GM21526 (cell line): ENCODE results near the gene SLC25A1.
"Not testable (repeated sequence)": the region's sequence is repeated elsewhere in the genome, so short reads cannot be mapped to it uniquely, and the experiment has no call there.

Experiments used
- ATAC-seq: cut with Tn5 transposase; IDR thresholded peaks from one replicate; pipeline ENCODE4 v1.9.1; 2021; ENCODE audit warnings: moderate library complexity; ENCODE audit not compliant: unreplicated experiment, low FRiP score

Gene SLC25A1

DNA sequence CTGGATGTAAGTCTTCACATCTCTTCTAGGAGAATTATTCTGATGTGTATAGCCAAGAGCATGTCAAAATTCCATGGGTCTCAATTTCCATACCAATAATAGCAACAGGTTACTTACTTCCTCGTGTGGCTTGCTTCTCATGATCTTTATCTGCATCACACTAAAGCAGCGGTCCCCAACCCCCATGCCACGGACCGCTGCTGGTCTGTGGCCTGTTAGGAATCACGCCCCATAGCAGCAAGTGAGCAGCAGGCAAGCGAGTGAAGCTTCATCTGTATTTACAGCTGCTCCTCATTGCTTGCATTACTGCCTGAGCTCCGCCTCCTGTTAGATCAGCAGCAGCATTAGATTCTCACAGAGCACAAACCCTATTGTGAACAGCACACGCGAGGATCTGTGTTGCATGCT is 28.9 kb upstream of the SLC25A1 start:
- ATAC-seq = no peak

DNA sequence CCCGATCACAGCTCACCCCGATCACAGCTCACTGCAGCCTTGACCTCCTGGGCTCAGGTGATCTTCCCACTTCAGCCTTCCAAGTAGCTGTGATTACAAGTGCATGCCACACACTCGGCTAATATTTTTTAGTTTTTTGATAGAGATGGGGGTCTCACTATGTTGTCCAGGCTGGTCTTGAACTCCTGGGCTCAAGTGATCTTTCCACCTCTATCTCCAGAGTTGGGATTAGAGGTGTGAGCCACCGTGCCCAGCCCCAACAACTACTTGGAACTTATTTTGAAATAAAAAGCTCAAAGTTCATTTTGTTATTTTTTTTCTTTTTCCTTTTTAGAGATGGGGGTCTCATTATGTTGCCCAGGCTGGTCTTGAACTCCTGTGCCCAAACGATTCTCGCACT is 27.8 kb upstream of the SLC25A1 start:
- no peak for ATAC-seq

DNA sequence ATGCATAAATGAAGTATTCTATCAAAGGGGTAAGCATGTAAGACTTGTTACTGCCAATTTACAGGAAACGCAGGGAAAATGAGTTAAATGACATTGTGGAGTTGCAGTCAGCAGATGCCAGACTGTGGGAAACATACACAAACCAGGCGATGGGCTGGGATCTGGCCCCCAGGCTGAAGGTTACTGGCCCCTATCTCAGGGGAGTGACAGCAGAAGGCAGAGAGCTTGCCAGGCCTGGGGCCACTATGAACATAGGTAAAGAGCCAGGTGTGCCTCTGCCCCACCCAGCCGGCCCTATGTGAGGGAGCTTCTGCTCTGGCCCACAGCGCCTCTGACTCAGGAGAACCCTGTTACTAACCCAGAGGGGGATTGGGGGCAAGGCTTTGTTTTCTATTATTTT is 26.1 kb upstream of the SLC25A1 start:
- no peak for ATAC-seq

DNA sequence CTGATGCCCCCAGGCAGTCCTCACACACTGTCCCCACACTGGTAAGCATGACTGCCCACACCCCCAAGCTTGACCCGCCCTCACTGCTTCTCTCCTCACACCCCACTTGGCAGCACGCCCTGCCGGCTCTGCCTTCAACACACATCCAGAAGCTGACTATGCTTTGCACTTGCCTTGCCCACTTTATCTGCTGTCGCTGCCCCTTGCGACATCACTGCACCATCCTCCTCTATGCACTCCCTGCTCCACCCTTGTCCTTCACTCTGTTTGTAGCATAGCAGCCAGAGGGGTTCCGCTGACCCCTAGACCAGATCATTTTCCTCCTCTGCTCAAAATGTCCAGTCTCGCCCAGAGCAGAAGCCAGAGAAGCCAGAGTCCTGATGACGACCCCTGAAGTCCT is 25.3 kb upstream of the SLC25A1 start:
- no peak for ATAC-seq

DNA sequence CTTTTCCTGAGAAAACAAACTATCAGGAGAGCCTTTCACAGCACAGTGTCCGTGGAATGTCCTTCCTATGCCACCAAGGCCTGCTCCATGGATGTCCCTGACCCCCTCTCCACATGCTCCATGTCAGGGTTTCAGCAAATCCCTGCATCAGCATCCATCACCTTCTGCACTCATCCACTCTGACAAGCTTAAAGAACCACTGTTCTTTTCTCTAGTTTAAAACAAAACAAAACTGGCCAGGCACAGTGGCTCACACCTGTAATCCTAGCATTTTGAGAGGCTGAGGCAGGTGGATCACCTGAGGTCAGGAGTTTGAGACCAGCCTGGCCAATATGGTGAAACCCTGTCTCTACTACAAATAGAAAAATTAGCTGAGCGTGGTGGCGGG is 24.3 kb upstream of the SLC25A1 start:
- ATAC-seq = not testable (repeated sequence)

DNA sequence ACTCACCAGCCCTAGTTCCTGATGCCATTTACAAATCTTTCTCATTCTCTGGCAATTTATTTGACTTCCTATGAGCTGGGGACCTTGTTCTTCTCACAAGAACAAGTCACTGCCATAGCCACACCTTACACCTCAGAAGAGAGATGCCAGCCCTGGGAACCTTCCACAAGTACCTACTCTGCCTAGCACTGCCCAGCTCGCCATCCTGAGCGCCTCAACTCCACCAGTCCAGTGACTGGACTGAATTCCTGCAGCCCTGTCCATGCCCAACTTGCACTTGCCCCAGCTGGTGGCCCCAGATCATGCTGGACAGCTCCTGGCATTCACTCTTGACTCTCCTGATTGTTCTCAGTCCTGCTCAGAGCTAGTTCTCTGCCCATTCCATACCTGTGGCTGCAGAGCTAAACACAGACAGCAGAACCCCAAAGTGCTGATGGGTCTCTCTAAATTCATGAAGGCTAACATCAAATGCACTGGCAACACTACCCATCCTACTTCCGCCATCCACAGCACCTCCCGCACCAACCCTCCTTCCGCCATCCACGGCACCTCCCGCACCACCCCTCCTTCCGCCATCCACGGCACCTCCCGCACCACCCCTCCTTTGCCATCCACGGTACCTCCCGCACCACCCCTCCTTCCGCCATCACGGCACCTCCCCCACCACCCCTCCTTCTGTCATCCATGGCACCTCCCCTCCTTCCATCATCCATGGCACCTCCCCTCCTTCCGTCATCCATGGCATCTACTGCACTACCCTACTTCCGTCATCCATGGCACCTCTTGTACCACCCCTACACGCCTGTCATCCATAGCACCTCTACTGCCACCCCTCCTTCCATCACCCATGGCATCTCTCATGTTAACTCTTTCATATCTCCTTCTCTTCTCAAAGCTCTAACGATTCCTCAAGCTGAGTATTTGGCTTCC is 23.6 kb upstream of the SLC25A1 start:
- no peak for ATAC-seq

DNA sequence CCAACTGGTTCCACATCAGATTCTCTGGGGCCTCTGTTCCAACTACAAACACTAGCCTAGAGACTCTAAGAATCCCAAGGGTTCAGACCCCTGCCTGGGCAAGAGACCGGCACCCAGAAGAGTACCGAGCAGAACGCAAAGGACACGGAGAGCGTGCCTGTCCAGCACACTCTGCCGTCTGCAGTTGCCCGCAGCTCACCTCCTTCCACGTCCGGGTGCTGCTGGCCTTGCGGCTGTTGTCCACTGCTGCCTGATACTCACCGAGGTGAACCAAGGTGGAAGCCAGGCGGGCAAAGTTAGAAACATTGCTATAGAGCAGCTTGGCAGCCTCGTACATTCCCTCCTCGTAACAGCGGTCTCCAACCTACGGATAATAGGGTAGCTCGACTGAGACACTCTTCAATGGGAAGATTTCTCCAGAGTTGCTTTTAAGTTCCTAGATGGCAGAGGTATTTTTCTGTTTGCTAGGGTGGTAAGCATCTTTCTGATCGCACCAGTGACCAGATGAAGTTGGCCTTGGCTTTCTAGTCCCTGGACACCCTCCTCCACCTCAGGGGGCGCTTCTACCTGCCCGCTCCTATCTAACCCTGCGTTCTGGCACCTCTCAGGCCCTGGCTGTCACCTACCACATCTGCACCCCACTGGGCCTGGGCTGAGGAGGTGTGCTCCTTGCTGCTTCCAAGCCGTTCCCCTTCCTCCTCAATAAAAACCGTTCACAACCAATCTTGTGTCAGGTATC is 22.8 kb upstream of the SLC25A1 start:
- no peak for ATAC-seq

DNA sequence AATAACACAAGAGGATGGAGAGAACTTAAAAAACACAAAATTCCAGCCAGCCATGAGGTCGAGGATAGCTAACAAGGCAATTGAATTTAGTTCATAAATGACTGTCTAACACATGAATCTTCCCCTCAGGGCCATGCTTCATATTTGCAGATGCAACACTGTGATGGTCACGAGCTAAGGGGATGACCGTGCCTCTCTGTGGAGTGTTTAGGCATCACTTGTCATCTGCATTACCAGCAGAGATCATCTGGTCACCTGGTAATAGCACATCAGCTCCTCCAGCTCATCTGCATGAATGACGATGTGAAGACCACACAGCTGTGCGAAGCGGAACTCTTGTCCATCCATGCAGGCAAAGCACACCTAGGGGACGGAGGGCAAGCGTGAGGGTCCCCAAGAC is 20.9 kb upstream of the SLC25A1 start:
- no peak for ATAC-seq

DNA sequence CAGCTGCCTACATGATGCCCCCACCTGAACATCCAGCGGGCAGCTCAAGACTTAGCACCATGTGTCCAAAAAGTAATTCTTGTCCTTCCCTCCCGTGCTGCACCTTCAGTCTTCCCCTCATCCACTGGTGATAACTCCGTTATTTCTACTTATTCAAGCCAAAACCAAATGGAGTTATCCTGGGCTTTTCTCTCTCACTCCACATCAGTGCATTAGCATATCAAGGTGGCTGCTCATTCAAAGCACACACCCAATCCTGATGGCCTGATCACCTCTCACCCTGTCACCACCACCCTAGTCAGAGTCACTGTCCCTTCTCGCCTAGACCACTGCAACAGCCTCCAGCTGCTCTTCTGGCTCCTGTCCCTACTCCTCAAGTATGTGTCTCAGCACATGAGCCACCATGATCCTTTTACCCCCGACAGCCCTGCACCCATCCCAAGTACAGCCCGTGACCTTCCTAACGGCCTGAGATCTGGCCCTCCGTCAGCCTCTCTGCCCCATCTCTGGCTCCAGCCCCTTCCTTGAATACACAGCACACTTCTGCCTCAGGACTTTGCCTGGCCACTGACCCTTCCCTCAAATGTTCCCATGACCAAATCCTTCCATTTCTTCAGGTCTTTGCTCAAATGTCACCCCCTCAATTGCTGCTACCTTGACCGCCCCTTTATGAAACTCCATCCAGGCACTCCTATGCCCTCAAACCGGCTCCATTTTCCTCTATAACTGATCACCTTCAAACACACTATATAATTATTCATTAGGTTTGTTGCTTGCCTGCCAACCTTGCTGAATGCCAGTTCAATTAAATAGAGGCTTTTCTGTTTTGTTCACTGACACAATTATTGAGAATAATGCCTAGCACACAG is 19.7 kb upstream of the SLC25A1 start:
- ATAC-seq = no peak

DNA sequence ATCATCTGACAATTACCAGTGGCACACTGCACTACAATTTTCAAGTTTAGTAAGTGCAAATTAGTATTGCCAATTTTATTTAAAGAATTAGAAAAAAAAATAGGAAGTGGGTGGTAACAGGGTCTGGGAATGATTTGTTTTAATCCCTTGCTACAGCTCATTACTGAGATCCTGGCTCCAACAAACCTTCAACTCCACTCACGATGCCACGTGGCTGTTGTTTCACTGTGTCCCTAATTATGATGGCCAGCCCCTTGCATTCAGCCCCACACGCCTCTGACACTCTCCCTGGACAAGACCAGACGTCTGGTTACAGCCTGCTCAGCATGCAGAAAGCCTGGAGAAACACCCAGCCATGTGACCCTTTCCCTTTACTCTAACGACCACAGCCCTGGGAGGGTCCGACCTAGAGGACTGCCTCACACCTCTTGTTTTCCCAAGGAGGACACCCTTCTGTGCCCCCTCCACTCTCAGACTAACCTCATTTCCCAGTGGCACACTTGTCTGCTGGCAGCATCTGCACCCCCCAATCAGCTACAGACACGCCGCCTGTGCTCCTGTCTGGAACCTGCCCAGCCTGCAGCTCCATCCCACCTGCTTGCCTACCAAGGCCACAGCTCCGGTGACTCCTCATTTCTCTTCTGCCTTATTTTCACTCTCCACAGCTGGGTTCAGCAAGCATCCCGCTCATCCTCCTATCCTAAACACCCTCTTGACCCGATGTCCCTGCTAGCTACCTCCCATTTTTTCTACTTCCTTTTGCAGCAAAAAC is 18.5 kb upstream of the SLC25A1 start:
- no peak for ATAC-seq

DNA sequence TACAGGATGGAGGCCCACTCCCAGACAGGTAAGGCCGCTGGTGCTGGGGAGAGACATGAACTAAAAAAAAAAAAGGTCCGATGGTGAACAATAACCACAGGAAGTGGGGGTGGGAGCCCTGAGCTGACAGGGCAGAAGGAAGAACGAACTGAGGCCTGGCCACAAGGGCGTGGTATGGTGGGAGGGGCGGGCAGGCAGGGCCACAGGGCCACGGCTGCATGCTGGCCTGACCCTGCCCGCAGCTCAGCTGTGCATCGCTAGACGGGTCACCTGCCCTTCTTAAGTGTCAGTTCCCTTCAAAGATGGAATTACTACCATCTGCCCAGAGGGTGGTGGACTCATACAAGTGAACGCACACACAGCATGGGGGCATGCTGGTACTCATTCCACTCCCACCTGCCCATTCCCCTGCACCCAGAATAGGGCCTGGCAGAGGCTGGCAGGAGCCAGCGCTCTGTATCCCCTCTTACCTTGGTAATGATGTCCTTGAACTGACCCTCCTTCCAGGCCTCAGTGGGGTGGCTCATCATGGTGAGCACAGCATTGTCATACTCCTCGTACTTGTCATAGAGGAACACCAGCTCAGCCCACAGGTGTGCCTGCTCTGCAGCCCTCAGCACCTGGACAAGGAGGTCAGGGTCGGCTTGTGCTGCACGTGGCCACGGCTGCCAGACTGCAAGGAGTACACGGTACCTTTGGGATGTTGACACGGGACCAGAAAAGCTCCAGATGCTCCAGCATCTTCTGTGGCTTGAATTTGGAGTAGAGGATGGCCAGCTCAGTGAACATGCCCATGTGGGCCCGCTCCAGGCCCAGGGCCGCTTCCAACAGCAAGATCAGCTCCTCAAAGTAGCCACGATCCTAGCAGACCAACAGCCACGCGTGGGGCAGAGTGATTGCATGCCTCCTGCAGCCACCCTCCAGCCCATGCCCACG is 17.5 kb upstream of the SLC25A1 start:
- no peak for ATAC-seq

DNA sequence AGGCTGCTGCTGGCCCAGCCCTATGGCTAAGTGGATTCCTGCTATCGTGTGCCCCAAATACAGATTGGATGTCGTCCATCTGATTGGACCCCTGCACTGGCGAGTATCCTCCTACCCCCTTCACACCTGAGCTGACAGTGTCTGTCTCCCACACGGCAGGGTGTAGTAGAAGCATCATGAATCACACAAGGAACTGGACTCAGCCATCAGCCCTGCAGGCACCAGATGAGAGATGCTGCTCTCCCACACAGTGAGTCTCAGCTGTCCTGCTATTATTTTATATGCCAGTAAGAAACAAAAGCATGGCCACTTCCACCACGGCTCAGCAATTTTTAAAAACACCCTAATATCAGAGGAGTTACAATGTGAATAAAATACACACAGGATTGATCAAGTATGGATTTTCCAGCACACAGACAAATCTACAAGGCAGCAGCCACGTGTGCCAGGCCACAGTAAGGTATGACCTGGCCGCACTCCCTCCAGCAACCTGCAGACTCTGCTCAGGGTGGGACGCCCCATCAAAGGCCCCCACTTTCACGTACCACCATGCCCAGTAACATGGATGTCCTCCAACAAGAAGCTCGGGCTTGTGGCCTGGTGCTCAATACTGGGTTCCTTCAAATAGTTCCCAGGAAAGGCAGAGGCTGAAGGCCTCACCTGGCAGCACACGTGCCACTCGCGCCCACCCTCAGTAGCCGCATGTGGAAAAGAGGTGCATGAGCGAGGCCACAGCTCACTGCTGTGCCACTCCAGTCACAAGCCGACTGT is 16.4 kb upstream of the SLC25A1 start:
- ATAC-seq = no peak

DNA sequence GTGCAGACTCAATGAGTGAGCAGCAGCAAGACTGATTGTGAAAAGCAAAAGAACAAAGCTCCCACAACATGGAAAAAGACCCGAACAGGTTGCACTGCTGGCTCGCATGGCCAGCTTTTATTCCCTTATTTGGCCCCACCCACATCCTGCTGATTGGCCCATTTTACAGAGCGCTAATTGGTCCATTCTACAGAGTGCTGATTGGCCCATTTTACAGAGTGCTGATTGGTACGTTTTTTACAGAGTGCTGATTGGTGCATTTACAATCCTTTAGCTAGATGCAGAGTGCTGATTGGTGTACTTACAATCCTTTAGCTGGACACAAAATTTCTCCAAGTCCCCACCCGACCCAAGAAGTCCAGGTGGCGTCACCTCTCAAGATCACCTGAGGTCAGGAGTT is 15.3 kb upstream of the SLC25A1 start:
- no peak for ATAC-seq

DNA sequence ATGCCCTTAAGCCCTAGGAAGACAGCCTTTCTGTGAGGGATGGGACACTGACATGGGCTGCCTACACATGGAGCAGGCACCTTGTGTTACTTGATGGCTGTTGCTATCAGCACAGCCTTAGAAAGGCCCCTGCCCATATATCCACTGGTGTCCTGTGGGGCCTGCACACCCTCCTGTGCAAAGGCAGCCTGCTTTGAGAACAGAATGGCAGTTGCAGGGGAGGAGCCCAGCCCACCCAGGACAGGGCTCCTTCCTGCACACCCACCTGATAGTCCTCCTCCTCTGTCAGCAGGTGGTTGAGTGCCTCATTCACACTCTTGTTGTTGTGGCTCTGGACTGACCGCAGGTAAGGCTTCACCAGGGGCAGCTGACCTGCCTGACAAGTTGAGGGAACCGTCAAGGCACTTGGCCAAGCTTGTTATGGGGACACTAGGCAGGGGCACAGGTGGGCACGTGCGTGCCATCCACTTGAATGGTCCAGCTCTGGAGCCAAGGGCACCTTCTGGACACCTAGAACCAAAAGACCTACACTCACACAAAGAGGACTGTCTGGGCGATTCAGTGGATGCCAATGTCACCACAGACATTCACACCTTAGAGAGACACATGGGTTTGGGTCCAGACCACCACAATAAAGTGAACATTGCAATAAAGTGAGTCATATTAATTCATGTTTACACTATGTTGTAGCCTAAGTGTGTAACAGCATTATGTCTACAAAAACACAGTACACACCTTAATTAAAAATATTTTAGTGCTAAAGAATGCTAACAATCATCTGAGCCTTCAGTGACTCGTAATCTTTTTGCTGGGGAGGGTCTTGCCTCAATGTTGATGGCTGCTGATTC is 9.4 kb upstream of the SLC25A1 start:
- no peak for ATAC-seq

DNA sequence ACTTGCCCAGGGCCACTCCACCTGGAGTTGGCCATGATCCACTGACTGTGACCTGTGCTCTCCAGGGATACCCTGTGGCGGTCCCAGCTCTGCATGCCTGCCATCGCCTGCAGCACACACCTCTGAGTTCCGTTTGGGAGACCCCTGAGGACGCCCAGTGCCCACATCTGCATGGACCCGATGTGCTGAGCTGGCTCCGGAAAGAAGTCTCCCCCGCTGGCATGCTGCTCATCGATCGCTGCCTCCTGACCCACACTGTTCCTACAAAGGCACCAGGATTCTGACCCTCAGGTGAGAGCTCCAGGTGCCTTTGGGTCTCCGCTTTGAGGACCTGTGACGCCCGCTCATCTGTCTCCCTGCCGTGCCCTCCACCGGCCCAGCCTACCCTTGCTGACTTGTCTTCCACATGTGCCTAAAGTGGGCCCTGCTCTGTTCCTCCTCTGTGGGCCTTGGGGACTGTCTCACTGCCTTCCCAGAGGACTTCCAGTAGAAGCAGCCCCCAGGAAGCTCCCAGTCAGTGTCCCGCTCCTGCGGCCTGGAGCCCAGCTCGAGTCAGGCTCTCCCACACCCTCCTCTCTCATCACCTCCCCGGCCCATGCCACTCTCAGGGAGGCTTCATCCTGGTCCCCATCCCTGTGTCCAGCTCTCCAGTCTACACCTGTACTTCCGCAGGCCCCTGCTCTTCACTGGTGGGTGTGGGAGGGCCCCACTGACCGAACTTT is 5.9 kb upstream of the SLC25A1 start:
- no peak for ATAC-seq

DNA sequence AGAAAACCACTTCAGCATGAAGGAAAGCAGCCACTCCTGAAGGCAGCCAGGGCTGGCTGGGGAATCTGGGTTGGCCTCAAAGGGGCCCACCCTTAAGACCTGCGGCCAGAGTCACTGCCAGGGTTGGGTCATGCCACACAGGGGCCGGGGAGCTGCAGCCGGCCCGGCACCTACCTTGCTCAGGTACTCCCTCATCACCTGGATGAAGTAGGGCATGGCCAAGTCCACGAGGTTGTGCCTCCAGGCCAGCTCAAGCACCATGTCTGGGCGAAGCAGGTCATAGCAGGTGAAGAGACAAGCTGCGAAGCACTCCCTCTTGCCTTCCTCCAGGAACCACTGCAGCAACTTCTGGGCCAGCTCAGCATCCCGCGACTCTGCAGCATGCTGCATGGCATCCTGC is 4.7 kb upstream of the SLC25A1 start:
- ATAC-seq = no peak
